Ecto neural progenitor cell (in vitro differentiated cells): ENCODE results near the gene CHRDL2.

Experiments
- DNase-seq: peaks from one replicate; pipeline ENCODE4 v3.0.0-alpha.2; 2018; ENCODE audit warnings: low spot score

The CHRDL2 gene

DNA sequence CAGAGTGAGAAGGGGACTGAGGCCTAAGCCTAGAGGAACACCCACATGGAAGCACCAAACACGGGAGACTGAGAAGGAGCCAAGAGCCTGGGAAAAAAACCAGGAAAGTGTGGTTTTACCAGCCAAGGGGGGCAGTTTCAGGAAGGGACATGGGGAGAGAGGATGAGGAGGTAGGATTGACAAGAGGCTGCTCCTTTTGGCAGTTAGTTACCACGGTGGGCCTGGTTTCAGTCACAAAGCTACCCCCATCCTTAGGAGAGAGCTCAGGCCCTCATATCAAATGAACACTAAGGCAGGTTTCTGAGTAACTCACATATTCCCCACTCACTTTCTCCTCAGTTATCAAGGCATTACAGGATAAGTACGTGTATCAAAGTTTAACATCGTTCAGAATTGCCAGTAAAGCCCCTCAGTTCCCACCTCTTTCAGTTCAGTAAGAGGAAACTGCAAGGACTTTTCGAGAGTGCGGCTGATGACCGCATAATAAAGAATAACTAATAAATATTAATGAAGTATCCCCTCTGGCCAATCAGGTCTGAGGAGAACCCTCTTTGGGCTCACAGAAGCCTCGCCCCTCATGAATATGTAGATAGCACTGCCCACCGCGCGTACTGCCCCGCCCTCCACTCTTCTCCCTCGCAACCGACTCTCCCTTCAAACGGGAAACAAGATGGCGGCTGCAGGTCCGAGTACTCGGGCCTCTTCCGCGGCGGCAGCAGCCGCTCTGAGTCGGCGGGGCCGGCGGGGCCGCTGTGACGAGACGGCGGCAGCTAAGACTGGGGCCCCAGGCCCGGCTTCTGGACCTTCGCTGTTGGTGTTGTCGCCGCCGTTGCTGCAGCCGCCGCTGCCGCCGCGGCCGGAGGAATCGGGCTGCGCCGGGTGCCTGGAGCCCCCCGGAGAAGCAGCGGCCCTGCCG lies 17.2 kb upstream of the CHRDL2 start, which contains the start of gene RNF169:
TSS of gene RNF169 (plus strand) at position 639 of the 916 bp plus-strand sequence. CDS start at position 671, 32 bp downstream.
- DNase-seq = peak; percentile 92

DNA sequence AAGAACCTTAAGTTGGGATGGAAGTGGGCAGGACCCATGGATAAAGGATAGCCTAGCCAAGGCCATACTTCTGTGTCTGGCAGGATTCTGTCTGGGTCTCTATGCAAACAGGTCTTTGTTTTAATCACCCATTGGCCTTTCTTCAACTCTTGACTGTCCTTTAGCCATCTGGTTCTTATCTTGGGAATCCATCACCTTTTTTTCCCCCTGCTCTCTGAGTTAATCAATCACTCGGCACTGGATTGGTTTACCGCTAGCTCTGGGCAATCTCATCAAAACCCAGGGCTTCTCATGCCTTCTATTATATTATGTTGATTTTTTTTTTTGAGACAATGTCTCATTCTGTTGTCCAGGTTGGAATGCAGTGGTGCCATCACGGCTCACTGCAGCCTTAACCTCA lies 15.6 kb upstream of the CHRDL2 start:
- DNase-seq = no peak

DNA sequence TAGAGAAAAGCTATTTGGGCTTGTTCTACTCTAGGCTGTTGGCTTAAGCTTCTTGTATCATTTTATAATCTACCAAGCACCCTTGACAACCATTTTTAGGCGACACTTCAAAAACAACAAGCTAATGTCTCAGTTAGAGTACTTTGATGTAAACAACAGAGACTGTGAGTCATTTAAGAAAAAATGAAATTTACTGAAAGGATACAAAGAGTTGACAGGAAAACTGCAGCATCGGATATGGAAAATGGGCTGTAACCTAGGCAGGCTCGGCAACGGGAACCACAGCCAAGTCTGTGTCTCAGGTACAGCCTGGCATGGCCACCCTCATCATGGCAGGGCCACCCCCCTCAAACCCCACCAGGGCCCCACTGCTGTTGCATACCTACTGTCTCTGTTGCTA lies 13.1 kb upstream of the CHRDL2 start:
- no peak for DNase-seq

DNA sequence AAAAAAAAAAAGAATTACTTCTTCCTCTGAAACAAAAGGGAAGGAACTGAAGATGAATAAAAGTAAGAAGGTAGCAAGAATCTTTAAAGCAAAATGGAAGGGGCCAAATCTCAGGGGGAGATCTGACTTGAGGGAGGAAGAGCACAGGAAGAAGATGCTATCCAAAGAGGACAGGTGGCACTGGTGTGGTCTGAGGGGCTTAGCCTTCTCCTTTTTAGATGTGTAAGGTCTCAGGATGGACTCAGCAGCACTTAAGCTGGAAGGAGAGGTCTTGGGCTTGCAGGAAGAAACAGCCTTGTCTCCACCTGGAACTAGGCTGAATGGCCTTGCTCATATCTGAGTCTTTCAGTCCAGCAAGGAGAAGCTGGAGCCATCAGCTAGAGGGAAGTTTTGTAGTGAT lies 12.4 kb upstream of the CHRDL2 start:
- no peak for DNase-seq

DNA sequence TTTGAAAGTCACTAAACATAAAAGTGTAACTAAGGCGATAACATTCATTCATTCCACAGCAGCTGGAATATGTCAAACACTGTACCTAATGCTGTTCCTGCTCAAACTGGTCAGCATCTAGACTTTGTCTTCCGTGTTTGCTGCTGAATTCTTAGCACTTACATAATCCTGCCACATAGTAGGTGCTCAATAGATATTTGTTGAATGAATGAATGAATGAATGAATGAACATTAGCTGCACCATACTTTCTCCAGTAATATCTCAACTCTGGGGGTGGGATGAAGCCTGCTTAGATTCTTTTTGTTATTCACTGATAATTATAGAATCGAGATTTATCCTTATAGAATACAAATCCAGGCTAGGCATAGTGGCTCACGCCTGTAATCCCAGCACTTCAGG lies 10.8 kb upstream of the CHRDL2 start:
- no peak for DNase-seq

DNA sequence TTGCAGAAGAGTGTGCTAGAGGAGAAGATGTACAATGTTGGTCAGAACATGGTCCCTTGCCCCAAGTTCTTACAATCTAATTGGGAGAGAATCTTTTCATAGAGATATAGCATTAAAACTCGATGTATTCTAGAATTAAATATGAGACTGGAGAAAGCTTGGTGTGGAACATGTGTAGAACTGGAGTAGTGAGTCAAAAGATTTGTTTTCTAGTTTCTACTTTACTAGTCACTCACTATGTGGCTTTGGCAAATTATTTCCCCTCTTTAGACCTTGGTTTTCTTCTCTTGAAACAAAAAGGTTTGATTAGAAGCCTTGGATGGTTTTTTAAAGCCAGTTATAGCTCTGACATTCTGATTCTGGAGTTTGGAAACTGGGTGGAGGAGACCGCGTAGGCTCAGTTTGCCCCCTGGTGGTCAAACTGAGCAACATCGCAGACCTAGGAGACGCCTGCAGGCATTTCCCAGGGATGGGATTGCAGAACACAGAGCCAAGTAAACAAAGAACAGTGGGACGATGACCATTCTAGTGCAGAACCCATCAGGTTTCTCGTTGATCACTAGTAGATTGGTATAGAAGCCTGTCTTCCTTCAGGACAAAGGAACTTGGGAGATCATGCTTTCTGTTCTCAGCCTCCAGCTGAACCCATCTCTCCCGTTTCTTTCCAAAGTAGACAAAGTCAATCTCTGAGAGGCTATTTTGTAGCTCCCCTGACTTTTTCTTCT lies 8.5 kb upstream of the CHRDL2 start:
- no peak for DNase-seq

DNA sequence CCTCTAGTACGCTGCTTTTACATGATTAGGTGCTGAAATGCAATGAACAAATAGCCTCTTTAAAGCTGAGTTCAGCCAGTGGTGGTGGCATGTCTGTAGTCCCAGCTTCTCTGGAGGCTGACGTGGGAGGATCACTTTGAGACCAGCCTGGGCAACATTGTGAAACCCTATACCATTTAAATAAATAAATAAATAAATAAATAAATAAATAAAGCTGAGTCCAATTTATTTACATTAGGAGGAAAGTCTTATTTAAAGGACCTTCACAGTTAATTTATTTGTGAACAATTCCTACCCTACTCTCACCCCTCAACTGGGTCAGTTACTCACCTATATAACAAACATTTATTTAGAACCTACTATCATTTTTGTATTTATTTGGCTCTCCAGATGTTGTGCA lies 4.8 kb upstream of the CHRDL2 start:
- DNase-seq = no peak

DNA sequence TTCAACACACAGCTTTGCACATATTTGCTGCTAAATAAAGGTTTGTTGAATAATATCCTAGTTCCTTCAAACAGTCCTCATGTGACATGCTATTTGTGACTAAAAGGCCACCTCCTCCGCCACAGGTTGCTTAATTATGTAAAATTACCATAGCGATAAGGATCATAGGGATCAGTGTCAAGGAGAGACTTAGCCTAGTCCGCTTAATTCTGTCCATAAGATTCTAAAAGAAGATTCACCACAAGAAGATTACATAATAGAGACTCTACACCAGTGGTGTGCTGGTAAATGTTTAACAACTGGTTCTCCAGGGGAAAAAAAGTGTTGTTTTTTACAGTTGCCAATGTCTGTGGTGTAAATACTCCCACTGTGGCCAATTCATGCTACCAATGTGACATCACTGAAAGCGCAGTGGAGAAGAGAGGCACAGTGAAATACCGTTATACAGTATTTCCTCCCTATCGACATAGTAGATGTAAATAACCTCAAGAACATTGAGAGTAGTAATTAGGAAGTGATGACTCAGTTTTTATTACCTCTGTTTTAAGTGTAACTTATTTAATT lies 4.2 kb upstream of the CHRDL2 start:
- DNase-seq = no peak

DNA sequence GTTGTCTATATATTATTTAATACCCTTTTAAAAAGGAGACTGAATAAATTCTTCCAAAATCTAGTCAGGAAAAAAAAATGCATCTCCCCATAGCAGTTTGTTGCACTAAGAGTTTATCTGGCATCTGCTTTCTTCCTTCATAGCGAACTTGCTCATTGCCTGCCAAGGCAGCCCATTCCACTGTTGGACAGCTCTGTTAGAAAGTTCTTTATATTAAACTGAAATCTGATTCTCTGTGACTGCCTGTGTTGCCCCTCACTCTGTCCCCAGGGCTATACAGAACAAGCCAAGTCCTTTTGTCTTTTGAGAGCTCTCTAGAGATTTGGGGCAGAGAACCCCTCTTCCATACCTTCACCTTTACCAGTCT lies 3.3 kb upstream of the CHRDL2 start:
- DNase-seq = no peak

DNA sequence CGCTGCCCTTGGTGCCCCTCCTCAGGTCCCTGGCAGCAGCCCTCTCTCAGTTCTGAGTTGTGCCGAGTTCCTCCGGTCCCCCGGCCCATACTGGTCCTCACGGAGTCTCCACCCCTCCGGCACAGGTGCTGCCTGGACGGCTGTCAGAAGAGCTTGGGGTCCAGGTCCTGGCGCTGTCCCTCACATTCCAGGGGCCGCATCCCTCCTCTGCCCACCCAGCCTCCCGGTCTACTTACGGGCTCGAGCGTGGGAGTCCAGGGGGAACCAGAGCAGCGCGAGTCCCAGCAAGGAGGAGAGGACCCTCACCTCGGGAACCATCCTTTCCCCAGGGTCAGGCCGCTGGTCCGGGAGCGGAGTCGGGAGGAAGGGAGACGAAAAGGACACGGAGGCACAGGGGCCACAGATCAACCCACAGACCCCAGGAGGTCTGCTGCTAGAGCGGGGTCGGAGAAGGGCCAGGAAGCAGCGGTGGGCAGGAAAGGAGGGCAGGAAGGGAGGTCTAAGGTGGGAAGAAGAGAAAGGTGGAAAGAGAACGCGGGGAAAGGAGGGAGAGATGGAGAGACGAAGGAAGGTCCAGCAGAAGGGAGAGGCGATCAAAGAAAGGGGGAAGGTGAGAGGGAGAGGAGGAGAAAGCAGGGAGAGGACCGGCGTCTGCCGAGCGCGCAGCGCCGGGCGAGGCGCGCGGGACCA lies 510 bp downstream of the CHRDL2 start:
- no peak for DNase-seq

DNA sequence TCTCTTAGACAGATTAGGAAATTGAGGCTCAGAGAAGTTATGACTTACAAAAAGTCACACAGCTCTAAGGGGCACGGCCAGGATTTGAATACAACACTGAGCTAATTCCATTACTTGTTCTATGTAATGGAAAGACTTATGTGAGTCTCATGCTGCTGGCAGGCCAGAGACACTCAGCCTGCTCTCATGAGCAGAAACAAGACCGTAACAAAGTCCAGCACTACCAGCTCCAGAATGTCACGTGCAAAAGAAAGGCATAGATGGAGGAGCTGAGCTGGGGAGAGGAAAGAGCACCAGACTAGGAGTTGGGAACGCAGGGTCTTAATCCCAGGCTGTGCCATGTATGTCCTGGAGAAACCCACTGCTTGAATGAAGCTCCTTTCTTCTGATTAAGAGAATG lies 1.8 kb downstream of the CHRDL2 start:
- DNase-seq = no peak

DNA sequence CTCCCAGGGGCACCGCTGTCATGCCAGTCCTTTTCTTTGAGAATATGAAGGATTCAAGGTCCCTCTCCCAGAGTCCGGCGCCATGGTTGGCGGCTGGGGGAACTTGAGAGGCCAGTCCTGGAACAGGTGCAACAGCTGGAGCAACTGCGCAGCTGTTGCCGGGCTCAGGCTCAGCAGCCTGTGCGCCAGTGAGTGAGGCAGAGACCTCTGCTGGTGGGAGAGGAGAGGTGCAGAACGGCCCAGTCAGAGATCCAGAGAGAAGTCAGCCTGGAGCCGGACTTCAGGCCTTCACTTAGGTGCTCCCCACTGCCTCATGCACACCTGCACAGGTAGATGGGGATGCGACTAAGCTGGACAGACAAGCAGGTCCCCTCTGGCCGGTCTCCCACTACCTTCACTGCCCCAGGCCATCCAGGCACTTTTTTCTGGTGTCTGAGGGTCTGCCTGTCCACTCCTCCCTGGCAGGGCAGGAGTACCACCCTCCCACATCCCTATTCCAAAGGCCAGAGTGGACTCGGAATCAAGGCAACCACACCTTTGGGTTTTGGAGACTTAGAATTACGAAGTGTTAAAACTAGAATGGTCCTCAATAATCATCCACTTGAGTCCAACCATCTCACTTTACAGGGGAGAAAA lies 4.6 kb downstream of the CHRDL2 start:
- peak; percentile 81 for DNase-seq

DNA sequence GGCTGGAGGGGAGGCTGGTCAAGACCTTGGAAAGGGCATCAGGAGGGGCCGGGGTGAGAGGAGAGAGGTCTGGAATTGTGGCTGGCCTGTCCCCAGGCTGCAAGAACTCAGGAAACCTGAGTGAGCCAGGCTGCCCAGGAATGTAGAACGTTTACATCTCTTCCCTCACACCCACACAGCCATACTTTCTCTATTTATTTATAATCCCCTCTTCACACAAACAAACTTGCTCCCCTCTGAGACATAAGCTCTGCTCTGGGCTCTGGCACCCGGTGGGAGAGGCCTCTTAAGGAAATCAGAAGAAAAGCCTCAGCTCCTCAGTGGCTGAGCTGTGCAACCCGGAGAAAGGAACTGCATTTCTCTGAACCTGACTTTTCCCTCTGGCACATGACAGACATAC lies 5.5 kb downstream of the CHRDL2 start:
- no peak for DNase-seq

DNA sequence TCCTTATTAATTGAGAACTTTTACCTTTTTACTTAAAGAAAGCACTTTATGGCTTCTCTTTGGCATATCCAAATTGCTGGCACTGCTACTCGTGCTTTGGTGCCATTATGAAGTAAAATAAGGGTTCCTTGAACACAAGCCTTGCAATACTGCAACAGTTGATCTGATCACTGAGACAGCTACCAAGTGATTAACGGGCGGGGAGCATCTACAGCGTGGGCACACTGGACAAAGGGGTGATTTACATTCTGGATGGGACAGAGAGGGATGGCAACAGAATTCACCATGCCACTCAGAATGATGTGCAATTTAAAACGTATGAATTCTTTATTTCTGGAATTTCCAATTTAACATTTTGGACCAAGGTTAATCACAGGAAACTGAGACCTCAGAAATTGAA lies 7.7 kb downstream of the CHRDL2 start:
- DNase-seq = no peak

DNA sequence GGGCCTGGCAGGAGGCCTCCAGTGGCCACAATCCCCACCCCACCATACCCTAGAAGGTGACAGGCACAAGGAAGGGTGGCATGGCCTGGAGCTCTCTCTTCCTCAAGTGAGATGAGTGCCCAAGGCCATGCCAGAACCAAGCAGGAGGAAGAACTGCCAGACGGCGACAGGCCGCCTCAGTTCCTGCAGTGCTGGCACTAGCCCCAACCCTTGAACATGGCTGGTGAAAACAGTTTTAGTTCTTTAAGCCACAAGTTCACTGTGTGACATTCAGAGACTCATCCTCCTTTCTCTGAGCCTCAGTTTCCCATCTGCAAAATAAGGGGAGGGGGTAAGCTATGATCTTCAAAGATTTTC lies 9.8 kb downstream of the CHRDL2 start:
- DNase-seq = no peak

DNA sequence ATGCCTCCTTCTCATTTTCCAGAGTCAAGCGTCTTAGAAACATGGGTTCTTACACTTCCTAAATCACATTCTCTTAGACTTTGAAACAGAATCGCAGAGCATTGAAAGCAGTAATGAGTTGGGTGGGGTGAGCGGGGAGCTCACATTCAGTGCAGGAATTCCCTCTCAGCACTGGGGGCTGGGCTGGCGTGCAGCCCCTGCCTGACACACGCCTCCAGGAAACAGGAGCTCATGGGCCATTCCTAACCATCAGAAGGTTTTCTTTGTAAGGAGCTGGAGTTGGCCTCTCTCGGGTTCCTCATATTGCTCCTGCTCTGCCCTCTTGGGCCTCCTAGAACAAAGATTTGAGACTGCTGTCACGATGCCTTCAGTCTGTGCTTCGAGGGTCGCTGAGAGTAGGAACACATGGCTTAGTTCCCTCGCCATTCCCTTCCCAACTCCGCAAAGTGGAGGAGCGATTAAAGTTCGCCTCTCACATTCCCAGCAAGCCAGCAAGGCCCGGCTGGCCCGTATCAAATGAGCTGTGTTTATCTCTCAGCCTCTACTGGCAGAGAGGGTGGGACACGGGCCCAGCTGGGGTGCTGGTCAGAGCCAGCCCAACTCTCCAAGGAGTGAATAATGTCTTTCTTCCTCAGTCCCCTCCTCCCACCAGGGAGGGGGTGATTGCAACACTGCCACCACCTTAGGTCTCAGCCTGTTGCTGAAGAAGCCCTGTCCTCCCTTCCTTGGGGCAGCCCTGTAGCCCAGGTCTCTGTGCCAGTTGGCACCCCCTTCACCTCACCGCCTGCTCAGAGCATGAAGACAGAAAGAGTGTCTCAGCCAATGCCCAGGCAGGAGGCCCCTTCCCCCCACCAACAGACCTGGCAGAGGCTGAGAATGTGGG lies 10.4 kb downstream of the CHRDL2 start:
- DNase-seq = no peak

DNA sequence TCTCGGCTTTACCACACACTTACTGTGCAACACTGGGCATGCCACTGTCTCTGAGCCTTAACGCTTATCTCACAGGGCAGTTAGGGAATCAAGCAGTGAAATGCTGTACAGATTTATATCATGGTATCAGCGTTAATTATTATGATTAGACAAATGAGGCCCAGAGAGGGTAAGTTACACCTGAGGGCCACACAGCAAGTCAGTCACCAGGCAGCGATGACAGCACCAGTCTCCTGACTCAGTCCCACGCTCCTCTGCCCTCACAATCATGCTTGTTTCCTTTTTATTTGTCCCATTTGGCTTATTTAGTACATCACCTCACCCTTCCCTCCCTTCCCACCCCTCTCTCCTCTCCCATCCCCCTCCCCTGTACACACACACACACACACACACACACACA lies 12.2 kb downstream of the CHRDL2 start:
- no peak for DNase-seq

DNA sequence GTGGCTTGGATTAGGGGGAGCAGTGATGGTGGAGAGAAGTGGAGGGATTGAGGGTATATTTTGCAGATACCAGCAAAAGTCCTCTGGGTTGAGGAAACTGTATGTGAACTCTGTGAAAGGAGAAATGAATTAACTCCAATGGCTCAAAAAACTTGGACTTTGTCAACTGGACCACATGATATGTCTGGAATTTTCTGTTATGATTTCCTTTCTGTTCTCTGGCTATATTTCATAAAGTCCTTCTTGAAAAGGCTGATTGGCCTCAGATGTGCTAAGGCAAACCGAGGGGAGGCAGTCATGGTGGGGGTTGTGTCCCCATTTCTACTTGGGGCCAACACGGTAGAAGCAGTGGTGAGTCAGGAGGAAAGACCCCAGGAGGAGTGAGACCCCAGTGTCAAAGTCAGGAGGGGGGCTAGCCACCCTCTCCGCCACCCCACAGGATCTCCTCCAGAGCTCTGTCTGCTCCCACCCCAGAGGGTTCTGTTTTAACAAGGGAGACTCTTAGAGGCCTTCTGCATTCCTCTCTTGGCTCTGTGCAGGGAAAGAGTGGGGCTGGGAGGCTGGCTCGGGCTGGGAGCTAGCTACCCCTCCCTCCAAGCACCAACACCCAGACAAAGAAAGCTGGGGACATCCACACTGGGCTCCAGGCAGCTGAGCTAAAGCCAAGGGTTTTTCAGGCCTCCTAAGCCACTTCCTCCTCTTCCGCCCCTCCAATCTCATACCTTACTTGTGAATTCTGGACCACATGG lies 13.8 kb downstream of the CHRDL2 start:
- DNase-seq = no peak

DNA sequence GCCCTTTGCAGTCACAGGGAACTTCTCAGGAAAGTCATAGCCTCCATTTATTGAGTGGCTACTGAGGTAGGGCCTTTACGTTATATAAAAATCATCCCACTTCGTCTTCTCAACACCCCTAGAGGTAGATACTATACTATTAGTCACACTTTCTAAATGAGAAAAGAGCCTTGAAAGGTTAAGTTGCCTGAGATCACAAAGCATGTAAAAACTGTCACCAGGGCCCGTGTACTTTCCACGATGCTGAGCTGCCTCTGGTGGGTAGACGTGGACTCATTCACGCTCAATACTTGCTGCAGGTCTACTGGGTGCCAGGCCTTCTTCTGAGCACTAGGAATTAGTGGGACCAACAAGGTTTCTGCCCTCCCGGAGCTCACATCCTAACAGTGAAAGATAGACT lies 16.3 kb downstream of the CHRDL2 start:
- DNase-seq = no peak

DNA sequence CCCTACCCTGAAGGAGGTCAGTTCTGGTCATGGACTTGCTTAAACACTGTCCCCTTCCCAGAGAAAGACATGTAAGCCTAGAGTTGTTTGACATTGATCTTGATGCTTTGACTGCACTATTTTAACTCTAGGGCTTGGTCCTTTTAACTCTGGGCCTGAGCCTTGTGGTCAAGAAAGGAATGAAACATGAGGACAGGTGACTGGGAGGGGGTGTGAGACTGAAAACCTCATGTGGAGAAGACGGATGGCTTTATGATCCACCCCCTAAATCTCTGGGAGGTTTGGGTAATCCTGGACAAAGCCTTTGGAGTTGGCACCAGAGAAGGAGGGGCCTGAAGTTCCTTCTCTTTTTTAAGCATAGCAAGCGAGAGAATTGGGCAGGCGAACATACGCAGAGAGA lies 17.5 kb downstream of the CHRDL2 start:
- DNase-seq = no peak
